Left hindlimb (tissue), 1 donor: ENCODE data around the gene CD44.
"Not testable (repeated sequence)": the region's sequence is repeated elsewhere in the genome, so short reads cannot be mapped to it uniquely, and the experiment has no call there.

Experiments used
- DNase-seq: peaks from one replicate; pipeline ENCODE4 v3.0.0-alpha.2; 2018

Gene CD44

GRCh38 chr11:35138943-35139721 lies at the start of gene CD44:
Gene CD44, plus strand, starts transcription at chr11:35139171. Its CDS starts 133 bp downstream, at chr11:35139304.
- DNase-seq, result peak; percentile 86

- DNase-seq, result no peak
These were observed 49.3 kb upstream of the CD44 start for GRCh38 chr11:35089666-35090065.

GRCh38 chr11:35090125-35090524 lies 48.8 kb upstream of the CD44 start:
- no peak for DNase-seq

GRCh38 chr11:35090991-35091390 lies 48.0 kb upstream of the CD44 start:
- DNase-seq, result not testable (repeated sequence)

GRCh38 chr11:35096723-35097122 lies 42.2 kb upstream of the CD44 start:
- DNase-seq, result no peak

- no peak for DNase-seq
These were observed 41.0 kb upstream of the CD44 start for GRCh38 chr11:35097814-35098455.

GRCh38 chr11:35098855-35099254 lies 40.1 kb upstream of the CD44 start:
- no peak for DNase-seq

GRCh38 chr11:35099278-35100012 lies 39.5 kb upstream of the CD44 start:
- DNase-seq, result no peak

GRCh38 chr11:35100013-35100383 lies 39.0 kb upstream of the CD44 start:
- peak; percentile 52 for DNase-seq

GRCh38 chr11:35101223-35101622 lies 37.7 kb upstream of the CD44 start:
- no peak for DNase-seq

GRCh38 chr11:35102267-35102666 lies 36.7 kb upstream of the CD44 start:
- no peak for DNase-seq

- no peak for DNase-seq
These were observed 35.4 kb upstream of the CD44 start for GRCh38 chr11:35103366-35104208.

- no peak for DNase-seq
These were observed 34.3 kb upstream of the CD44 start for GRCh38 chr11:35104655-35105054.

- DNase-seq, result no peak
These were observed 33.5 kb upstream of the CD44 start for GRCh38 chr11:35105319-35106079.

- DNase-seq, result no peak
These were observed 32.4 kb upstream of the CD44 start for GRCh38 chr11:35106595-35106994.

GRCh38 chr11:35107861-35108260 lies 31.1 kb upstream of the CD44 start:
- DNase-seq, result no peak

GRCh38 chr11:35108336-35108735 lies 30.6 kb upstream of the CD44 start:
- not testable (repeated sequence) for DNase-seq

GRCh38 chr11:35109041-35109440 lies 29.9 kb upstream of the CD44 start:
- no peak for DNase-seq

- no peak for DNase-seq
These were observed 29.1 kb upstream of the CD44 start for GRCh38 chr11:35109827-35110226.

GRCh38 chr11:35111161-35112055 lies 27.6 kb upstream of the CD44 start:
- no peak for DNase-seq
